Activated CD4-positive, alpha-beta T cell treated with anti-CD3 and anti-CD28 coated beads, Interleukin-2, amount 50 U/mL, for 48 hours (primary cell): ENCODE measurements around the gene NSDHL.
A peak's percentile ranks its signal among the peaks of the same experiment; 100 is the strongest.
"Not testable (repeated sequence)": the region's sequence is repeated elsewhere in the genome, so short reads cannot be mapped to it uniquely, and the experiment has no call there.

ENCODE experiments used
- DNase-seq, 2 experiments: peaks; one replicate each; pipeline ENCODE4 v3.0.0-alpha.2; 2020

Gene NSDHL

DNA sequence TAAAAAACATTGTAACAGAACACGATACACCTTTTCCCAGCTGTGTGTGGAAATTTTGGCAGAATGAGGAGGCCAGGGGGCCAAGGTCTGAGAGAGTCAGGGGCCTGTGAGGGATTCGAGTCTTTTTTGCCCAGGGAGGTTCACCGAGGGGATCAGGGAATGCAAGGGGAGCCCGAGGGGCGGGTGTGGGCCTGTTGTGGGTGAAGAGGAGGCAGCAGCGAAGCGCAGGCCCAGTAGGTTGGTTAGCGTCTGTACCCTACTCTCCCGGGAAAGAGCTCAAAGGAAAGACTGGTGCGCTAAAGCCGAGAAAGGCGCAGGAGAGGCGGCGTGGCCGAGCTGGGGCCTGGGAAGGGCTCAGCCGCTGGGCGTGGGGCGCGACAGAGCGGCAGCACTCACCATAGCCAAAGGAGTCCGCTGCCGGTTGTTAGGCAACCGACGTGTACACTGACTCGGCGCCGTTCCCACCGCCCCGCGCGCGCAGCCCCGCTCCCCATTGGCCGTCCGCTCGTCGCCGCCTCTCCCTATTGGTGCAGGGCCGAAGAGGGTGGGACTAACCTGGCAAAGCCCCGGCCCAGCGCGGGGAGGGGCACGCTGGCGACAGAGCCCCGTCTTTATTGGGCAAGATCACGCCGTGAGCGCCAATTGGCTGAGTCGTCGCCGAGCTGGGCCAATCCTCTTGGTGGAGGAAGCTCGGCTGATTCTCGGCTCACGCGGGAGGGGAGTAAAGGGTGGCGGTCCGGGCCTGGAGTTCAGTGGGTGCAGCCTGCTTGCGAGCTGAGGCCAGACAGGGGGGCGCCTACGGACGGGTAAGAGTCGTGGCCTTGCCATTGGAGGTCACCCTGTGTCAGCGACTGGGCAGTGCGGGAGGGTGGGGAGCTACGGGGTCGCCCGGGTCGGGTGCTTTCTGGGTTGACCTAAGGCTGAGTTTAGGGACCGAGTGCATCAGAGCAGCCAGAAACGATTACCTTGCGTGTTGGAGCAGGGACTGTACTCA, at the start of gene NSDHL, which contains the start of gene CETN2:
Gene NSDHL, plus strand, starts transcription at position 752 of the 994 bp plus-strand sequence. CDS start 15,262 bp downstream, outside the sequence.
Gene CETN2, minus strand, starts transcription at position 446 of the 994 bp plus-strand sequence. Its CDS starts 47 bp downstream, at position 399.
- peak; percentile 91 to 93 for DNase-seq

DNA sequence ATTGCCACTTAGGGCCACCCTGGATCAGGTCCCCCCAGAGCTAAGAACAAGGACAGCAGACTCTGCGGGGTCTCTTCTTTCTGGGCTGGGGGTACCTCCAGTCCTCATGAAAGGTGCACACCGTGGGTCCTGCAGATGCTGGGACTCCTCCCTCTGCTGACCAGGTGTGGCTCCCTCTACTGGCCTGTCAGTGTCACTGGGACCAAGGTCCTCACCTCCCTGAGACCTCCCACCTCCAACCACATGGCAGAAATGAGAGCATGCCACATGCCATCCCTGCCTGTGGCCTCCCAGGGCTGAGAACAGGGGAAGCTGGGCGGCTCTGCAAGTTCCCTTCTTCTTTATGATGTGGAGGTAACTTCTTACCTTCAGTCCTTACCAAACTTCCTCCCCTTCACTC, 43.8 kb upstream of the NSDHL start:
- not testable (repeated sequence) for DNase-seq

DNA sequence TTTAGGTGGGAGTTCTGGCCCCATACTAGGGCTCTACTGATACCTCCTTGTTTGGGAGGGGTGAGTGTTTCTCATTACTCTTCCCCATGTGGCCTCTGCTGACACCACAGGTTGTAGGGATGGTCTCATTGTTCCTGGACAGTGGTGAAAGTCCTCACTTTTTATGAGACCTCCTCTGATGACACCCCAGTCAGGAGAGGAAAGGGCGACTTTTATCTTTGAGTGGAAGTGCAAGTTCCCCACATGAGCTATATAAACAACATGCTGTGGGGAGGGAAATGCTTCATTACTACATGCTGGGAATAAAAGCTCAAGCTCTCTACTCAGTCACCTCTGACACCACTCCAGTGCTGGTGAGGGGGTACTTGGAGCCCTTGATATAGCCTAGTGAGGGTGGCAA, 31.9 kb upstream of the NSDHL start:
- no peak for DNase-seq

DNA sequence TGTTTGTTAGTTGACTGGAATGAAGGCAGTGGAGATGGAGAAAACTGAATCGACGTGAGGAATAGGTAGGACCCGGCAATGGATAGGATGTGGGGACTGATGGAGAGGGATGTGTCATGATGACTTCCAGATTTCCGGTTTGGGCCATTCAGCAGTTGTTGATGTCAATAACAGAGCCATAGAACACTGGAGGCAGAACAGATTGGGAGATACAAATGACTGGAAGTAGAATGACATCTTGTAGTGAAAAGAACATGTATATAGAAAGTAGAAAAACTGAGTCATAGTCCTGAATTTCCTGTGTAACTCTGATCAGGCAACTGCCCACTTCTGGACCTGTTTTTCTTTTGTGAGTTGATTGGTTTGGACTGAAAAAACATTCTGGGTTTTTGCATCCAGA, 24.8 kb upstream of the NSDHL start:
- no peak for DNase-seq

DNA sequence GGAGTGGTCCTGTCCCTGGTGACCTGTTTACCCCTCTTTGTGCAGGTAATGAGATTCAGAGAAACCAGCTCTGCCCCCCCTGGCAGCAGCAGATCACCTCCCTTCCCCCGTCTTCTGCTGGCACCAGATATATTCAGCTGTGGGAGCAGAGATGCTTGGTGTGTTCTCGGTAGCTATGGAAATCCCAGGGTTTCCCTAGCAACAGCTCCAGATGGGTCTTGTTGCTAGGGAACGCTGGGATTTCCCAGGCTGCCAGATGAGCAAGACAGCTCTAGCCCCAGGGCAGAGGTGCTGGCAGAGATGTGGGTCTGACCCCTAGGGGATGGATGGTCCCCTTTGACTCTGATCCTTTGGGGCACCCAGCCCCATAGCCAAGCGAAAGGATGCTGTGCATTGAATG, 20.5 kb upstream of the NSDHL start:
- no peak for DNase-seq

DNA sequence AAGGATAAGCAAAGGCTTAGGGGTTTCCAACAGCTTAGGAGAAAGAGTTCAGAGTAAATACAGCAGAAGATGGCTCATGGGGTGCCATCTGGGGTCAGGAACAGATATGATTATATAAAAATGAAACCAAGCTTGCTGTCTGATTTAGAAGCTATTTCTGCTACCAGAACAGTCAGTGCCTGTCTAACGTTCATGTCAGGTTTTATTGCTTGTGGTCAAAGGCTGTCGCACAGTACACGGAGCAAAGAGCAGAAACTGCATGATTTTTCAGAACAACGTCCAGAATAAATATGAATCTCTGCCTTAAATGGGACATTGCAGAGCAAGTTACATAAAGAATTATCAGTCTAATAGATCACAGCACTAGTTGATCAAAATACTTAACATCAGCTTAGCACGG, 17.7 kb upstream of the NSDHL start:
- DNase-seq: no peak

DNA sequence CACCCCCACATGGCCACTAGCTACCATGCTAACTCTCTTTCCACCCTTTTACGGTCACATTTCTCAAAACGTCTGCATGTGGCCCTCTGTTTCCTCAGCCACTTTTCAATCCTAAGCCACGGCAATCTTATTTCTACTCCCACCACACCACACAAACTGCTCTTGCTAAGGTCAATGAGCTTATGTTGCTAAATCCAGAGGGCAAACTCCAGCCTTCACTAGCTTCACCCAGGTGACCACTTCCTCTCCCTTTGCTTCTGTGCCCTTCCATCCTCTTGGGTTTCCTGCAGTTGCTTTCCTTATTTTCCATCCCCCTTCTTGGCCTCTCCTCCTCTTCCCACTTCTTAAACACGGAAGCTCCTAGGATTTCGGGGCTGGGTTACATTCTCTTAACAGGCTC, 16.8 kb upstream of the NSDHL start:
- DNase-seq: no peak

DNA sequence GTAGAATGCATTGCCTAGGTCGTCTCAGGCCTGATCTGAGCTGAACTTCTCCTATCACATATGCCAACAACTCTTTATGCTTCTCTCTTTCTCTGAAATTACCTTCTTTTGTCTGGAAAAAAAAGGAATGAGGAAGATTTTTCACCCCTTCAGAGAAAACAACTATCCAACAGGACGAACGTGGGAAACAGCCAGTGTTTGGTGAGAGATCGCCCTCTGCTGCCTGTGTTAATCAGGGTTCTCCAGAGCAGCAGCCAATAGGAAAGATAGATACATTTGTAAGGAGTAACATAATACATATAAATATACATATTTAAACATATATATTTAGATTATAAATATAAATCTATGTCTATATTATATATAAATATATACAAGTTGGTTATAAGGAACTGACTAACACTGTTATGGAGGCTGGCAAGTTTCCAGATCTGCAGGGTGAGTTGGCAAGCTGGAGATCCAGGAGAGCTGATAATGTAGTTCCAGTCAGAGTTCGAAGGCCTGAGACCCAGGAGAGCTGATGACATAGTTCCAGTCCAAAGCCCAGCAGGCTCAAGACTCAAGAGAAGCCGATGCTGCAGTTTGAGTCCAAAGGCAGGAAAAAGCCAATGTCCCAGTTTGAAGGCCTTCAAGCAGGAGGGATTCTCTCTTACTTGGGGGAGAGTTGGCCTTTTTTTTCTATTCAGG, 13.6 kb upstream of the NSDHL start:
- DNase-seq: peak; percentile 7 to 12

DNA sequence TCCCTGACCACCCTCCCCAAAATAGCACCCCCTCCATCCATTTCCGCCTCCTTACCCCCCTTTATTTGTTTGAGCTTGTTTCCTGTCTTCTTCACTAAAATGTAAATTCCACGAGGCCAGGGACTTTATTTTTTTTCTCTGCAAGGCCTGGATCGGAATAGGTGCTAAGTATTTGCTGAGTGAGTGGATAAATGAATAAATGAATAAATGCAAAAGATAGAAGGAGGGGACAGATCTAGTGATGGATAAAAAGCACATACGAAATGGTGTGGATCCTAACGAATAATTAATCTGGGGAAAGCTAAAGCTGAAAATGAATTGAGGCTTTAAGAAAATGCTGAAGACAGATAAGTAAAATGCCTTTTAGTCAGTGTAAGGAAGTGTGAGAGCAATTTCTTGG, 12.5 kb upstream of the NSDHL start:
- DNase-seq: no peak

DNA sequence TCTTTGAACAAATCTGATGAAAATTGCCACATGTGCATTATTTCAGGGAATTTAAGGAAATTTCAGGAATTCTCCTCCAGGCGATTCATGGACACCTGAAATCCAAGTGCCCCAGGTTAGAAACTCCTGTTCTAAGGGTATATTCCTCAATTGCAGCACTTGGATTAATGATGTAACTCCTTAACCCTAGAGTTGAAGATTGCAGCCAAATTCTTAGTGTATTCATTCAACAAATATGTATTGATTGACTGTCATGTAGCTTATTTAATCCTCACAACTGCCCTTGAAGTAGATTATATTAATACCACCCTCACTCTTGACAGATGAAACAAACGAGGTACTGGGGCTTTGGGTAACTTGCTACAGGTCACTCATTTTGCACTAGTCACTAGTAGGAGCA, 11.6 kb upstream of the NSDHL start:
- no peak for DNase-seq

DNA sequence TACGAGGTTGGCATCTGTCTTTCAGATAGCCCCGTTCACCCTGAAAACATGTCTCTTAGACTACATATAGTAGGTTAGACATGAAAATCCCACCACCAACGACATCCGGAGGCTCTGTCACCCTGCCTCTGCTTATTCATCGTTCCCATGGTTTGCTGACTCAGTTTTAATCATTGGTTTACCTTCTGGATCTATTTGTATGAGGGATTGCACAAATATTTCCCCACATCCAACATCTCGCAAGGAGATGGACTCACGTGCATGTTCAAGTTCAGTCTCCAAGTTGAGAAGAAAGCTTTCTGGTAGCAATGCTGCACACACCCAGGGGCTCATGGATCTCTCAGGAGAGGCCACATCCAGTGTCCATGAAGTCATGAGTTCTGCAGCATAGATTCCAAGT, 11.1 kb upstream of the NSDHL start:
- DNase-seq: no peak

DNA sequence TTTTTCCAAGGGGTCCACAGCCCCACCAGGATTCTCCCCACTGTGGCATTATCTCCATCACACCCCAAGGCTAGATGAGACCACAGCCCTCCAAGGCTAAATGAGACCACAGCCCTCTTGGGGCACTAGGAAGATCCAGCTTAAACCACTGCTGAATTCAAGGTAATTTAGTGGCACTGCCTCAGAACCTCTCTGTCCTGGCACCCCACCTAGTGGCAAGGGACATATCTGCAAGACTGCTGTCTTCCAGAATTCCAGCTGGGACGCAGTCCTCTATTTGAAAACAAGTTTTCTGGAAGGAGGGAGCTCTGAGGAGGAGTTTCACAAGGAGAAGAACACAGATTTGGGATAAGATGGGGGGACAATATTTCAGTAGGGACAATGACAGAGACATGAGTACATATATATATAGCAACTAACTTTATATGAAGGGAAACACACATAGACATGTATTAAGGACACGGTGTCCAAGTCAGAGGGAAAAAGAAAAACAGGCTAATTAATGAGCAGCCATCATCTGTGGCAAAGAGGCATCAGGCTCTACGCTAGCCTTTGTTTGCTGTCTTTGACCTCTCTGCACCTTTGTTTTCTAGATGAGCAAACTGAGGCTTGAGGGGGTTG, 9.6 kb upstream of the NSDHL start:
- DNase-seq: peak; percentile 13 to 25

DNA sequence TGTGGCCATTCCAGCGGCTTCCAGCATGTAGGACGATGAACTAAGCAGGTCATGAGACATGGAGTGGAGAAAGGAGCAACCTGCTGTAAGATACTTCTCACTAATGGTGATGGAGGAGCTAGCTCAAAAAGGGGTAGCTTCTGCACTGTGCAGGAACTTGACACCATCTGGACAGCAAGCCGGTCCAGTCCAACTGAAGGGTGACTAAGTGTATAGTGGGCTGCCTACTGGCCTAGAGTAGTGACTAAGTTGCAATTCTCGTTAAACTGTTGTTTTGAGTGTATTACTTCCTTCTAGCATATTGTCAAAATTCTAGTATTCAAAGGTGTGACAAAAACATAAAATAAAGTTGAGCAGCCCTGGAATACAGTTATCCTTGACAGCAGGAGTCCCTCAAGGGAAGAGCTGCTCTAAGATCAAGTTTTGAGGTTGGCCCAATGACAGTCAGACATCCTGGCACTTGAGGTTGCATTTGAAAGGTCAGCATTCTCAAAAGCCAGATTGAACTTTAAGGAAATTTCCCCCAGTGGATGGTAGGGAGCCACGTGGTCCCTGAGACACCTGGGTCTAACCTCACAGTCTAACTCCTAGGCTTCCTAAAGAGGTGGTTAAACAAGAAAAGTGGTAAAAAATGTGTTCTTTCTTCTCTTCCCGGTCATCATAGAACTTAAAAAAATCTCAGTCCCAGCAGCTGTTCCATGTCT, 8.3 kb upstream of the NSDHL start:
- DNase-seq: no peak

DNA sequence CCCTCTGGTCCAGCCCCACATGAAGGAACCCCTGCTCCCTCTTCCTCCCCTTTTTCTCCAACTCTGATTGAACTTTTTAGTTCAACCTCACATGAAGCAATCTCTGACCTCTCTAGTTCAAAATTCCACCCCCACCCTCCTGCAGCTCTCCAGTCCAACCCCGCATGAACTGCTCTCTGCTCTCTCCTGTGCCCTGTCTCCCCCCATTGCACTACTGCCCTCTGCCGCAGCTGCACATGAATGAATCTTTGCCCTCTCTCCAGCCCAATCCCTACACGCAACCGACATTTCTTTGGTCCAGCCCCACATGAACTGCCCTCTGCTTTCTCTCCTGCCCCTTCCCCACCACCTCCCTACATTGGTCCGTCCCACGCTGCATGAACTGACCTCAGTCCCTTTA, 7.2 kb upstream of the NSDHL start:
- DNase-seq: no peak

DNA sequence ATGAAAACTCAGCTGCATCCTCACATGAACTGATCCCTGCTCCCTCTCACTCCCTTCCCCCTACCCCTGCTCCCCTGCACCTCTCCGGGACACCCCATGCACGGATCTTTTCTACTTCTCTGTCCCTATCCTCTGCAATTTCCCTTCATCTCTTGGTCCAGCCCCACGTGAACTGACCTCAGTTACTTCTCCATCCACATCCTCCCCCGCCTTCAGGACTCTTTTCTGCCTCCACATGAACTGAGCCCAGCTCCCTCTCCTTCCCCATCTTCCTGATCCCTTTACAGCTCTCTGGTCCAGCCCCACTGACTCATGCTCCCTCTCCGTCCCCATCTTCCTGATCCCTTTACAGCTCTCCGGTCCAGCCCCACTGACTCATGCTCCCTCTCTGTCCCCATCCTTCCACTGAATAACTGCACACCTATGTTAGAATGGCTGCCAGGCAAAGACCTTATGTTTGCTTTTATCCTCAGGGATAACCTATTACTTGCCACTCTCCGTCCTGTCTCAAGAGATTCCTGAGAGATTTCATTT, 6.0 kb upstream of the NSDHL start:
- no peak for DNase-seq

DNA sequence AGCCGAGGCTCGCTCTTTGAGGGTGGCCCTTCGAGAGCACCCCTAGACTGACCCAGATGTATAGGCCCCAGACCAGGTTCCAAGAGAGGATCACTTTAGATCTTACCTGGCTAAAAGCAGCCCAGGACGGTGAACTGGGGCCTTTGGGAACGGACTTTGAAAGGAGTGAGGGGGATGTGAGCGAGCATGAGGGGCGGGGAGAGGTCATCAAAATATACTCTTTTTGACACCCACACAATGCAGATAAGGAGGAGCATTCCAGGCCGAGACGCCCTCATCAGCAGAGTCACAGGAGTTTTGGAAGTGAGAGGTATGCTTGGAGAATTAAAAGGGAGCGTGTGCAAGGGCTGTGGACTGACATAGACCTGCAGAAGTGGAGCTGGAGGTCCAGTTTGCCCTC, 528 bp downstream of the NSDHL start:
- no peak for DNase-seq

DNA sequence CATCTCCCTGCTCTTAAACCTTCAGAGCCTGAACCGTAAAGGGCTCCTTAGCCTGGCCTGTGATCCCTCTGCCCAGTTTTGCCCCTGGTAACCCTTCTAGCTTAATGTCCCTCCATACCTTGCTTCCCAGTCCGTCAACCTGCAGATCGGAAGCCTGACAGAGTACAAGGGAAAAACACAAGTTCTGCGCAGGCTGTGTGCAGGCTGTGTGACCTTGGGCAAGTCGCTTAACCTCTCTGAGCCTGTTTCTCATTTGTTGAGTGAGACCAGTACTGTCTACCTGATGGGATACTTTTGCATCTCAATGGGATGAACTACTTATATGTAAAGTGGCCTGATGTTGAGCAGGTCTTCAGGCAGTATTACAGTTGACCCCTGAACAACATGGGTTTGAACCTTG, 1.7 kb downstream of the NSDHL start:
- no peak for DNase-seq

DNA sequence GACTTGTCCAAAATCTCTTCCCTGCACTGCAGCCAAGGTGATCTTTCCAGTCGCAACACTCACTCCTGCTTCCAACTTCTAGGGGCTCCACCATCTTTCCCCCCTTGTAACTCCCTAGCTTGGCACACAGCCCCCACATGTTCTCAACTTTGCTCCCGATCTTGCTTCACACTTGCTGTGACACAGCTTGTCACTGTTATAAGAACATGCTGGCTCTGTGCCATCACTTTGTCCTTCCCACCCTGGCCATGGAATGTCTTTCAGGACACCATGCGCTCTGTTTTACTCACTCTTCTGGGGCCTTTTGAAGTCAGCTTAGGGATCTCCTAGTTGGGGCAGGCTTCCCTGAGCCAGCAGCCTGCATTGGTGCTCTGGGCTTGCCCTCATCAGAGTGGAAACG, 2.5 kb downstream of the NSDHL start:
- no peak for DNase-seq

DNA sequence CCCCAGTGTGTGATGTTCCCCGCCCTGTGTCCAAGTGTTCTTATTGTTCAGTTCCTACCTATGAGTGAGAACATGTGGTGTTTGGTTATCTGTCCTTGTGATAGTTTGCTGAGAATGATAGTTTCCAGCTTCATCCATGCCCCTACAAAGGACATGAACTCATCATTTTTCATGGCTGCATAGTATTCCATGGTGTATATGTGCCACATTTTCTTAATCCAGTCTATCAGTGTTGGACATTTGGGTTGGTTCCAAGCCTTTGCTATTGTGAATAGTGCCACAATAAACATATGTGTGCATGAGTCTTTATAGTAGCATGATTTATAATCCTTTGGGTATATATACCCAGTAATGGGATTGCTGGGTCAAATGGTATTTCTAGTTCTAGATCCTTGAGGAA, 4.6 kb downstream of the NSDHL start:
- DNase-seq: not testable (repeated sequence)

DNA sequence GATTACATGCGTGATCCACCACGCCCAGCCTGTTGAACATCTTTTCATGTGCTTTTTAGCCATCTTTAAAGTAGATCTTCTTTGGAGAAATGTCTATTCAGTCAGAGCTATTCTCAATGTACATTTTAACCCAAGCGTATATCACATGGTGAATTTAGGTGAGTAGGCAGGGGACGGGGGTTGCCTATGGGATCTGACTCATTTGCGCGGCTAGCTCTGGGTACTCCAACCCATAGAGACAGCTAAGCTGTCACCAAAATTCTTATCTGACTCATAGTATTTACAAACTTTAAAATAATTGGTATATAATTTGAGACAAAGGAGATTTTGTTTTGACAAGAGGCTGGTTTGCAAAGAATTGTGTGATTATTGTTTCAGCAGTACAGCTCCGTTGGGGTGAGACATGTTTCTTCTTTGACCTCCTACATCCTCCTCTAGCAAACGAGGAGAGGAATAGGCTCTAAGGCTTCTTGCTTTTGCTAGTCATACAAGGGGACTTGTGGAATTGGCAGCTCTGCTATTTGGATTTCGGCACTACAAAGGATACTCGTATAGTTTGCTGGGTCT, 12.0 kb downstream of the NSDHL start:
- DNase-seq: no peak

DNA sequence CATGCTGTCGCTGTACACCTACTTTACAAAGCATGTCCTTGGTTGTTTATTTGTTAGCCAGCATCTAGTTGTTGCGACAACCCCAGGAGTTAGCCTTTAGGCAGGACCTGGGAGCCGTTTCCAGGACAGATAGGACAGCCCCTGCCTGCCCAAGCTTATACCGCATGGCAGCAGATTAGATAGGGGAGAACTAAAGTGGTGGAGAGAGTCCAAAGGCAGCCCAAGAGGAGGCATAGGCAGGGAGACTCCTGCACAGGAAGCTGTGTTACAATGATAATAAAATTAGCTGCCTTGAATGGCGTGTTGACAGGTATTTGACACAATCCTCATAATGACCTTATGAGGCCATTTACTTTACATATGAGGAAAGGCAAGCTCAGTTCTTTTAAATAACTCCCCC, 13.0 kb downstream of the NSDHL start:
- DNase-seq: no peak

DNA sequence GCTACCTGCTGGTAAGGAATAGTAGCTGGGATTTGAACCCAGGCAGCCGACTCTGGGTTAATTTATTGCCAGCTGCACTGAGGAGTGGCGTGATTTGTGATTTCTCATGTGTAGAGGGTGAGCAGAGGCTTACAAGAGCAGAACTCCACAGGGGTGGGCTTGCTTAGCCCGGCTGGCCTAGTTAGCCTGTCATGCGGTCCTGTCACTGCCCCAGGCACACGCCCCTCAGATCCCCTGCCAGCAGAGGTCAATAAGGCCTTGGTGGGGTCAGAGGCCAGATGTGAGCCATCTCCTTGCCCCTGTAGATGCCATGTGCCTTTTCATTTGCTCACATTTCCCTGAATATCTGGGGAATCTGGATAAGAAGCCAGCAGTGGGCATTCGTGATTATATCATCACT, 13.4 kb downstream of the NSDHL start:
- DNase-seq: no peak
